ENCODE data around the gene ZSWIM7. TPM values are rescaled to one million over a fixed set of nuclear protein-coding genes. Genes with fewer than 3 reads are reported as not detected.

The ZSWIM7 gene
- total RNA-seq, 1 donor from 2014 or later: 27.4 TPM

DNA sequence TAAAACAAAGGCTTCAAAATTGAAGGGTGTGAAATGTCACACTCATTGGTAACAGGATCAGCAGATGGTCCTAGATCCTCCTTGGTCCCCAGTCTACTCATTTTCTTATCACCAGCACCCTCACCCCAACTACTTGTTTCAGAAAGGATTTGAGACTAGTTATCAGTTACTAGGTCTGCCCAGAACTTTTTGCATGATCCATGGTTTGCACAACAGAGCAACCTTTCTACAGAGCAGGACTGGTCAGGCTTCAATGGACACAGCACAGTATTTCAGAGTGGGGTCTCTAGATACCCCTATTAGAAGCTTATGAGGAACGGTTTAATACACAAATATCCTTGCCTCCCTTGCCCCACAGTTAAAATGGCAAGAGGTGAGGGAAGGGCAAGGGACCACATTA, 25.7 kb upstream of the ZSWIM7 start:
- no peak for DNase-seq
- TF ChIP-seq, protein P1, sequence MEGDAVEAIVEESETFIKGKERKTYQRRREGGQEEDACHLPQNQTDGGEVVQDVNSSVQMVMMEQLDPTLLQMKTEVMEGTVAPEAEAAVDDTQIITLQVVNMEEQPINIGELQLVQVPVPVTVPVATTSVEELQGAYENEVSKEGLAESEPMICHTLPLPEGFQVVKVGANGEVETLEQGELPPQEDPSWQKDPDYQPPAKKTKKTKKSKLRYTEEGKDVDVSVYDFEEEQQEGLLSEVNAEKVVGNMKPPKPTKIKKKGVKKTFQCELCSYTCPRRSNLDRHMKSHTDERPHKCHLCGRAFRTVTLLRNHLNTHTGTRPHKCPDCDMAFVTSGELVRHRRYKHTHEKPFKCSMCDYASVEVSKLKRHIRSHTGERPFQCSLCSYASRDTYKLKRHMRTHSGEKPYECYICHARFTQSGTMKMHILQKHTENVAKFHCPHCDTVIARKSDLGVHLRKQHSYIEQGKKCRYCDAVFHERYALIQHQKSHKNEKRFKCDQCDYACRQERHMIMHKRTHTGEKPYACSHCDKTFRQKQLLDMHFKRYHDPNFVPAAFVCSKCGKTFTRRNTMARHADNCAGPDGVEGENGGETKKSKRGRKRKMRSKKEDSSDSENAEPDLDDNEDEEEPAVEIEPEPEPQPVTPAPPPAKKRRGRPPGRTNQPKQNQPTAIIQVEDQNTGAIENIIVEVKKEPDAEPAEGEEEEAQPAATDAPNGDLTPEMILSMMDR (IDR thresholded peaks at IDR 0.05): no peak
- Histone ChIP-seq H3K27me3 (no peaks in the 10 kb centered on the region), H3K36me3 (peaks cover 76% of the 10 kb centered on the region), H3K27ac (no peak overlapping the region), H3K4me1 (peaks cover 11% of the 10 kb centered on the region), H3K9me3 (no peaks in the 10 kb centered on the region), H3K4me3 (no peak overlapping the region)
- intact Hi-C loops (cut with DNase I): no loop called here
- no peak for ATAC-seq

DNA sequence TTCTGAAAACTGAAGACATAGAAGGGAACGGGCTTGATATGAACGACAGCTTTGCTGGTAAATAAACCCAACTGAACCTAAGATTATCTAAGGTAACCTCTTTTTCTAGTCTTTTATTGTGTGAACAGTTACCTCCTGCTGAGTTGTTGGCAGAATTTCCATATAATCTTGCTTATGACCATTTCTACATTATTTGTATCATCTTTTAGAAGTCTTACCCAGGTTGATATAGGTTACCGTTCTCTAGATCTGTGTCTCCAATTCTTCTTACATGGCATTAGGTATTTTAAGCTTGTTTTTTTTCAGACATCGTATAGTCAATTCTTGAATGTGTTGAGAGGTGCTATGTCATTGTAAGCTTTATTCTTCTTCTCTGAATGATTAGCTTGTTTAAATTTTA, 24.4 kb upstream of the ZSWIM7 start:
- DNase-seq (no peak), ATAC-seq (no peak)
- TF ChIP-seq, protein P1 (IDR thresholded peaks at IDR 0.05): no peak
- H3K36me3 ChIP-seq: peaks cover 72% of the 10 kb centered on the region
- H3K4me3 ChIP-seq: no peak overlapping the region
- no peak overlapping the region for H3K27ac ChIP-seq
- intact Hi-C loops (cut with DNase I): no loop called here
- no peaks in the 10 kb centered on the region for H3K9me3 ChIP-seq
- H3K4me1 ChIP-seq: peaks cover 11% of the 10 kb centered on the region
- no peaks in the 10 kb centered on the region for H3K27me3 ChIP-seq

DNA sequence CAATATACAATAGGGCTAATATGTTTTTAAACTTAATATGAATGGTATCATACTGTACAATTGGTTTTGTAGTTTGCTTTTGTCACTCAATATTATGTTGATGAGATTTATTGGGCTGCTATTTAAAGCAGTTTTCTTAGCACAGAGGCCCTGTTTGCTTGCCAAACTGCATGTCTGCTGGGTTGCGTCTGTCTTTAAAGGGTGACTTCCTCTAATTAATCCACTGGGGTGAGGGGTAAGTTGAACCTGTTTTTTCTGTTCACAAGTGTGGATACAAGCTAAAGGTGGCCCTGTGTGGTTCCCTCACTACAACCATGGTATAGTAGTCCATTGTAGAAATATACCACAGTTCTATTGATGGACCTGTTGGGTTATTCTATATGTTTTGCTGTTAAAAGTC, 19.8 kb upstream of the ZSWIM7 start:
- ATAC-seq (no peak), DNase-seq (no peak)
- no peaks in the 10 kb centered on the region for H3K9me3 ChIP-seq
- H3K36me3 ChIP-seq: peaks cover 53% of the 10 kb centered on the region
- H3K27ac ChIP-seq: no peak overlapping the region
- no peak overlapping the region for H3K4me3 ChIP-seq
- no peaks in the 10 kb centered on the region for H3K27me3 ChIP-seq
- peaks cover 5% of the 10 kb centered on the region for H3K4me1 ChIP-seq
- TF ChIP-seq, protein P1 (IDR thresholded peaks at IDR 0.05): no peak
- intact Hi-C loops (cut with DNase I): no loop called here

DNA sequence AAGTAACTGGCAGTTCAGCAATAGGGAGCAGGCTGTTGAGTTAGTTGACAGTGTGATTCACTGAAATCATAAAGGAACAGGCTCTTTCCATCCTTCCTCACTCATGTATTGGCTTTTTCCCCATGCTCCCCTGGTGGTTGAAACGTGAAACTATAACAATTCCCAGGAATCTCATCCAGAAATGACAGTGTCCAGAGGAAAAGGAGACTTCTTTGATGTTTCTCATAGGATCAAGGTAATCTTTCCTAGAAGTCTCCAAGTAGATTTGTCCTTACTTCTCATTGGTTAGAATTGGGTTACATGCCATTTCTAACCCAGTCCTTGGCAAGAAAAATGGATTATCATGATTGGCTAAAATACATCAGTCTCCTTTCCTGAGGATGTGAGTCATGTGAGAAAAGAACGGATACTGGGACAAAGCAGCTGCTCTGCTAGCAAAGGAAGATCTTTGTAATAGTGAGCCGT, 14.5 kb upstream of the ZSWIM7 start:
- TF ChIP-seq, protein P1 (IDR thresholded peaks at IDR 0.05): peak; percentile 52
- intact Hi-C loops (cut with DNase I): no loop called here
- Histone ChIP-seq H3K9me3 (no peaks in the 10 kb centered on the region), H3K36me3 (peaks cover 50% of the 10 kb centered on the region), H3K27me3 (no peaks in the 10 kb centered on the region), H3K4me3 (no peak overlapping the region), H3K4me1 (peaks cover 37% of the 10 kb centered on the region), H3K27ac (no peak overlapping the region)
- DNase-seq (no peak), ATAC-seq (peak; percentile 30)

DNA sequence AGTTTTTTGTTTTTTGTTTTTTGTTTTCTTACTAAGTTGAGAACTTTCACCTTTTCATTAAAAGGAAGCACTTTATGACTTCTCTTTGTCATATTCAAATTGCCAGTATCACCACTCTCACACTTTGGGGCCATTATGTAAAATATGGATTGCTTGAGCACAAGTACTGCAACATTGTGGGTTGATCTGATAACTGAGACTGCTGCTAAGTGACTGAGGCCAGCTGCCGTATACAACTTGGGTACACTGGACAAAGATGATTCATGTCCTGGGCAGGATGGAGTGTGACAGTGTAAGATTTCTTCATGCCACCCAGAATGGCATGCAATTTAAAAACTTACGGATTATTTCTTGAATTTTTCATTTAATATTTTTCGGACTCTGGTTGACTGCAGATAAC, 7.9 kb upstream of the ZSWIM7 start:
- no peaks in the 10 kb centered on the region for H3K27me3 ChIP-seq
- ATAC-seq: peak; percentile 20
- H3K4me1 ChIP-seq: peaks cover 16% of the 10 kb centered on the region
- peaks cover 81% of the 10 kb centered on the region for H3K36me3 ChIP-seq
- TF ChIP-seq, protein P1 (IDR thresholded peaks at IDR 0.05): no peak
- no peak overlapping the region for H3K27ac ChIP-seq
- H3K4me3 ChIP-seq: no peak overlapping the region
- intact Hi-C loops (cut with DNase I): no loop called here
- no peak for DNase-seq
- H3K9me3 ChIP-seq: no peaks in the 10 kb centered on the region

DNA sequence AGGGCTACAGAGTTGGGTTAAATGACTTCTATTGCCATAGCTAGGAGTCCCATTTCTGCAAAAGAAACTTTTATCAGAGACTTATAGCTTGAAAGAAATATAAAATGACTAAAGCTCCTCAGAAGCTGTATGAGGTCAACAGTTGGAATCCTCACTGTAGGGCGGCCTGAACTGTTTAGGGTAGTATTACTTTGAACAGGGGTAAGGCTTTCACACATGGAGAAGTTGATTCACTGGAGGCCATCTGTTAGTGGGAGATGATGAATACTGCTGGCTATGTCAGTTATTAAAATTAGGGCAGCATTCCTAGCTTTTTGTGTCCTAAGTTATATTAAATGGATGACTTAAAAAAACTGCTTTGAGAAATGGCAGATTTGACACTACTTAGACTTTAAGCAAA, 6.1 kb upstream of the ZSWIM7 start:
- H3K4me3 ChIP-seq: no peak overlapping the region
- peaks cover 86% of the 10 kb centered on the region for H3K36me3 ChIP-seq
- ATAC-seq (no peak), DNase-seq (no peak)
- H3K27me3 ChIP-seq: no peaks in the 10 kb centered on the region
- H3K27ac ChIP-seq: no peak overlapping the region
- TF ChIP-seq, protein P1 (IDR thresholded peaks at IDR 0.05): no peak
- H3K4me1 ChIP-seq: peaks cover 7% of the 10 kb centered on the region
- intact Hi-C loops (cut with DNase I): no loop called here
- H3K9me3 ChIP-seq: no peaks in the 10 kb centered on the region

Data from upper lobe of right lung (tissue), 1 donor.